SKM-1 treated with dmso at 0.1 percent for 144 hours (cell line): ENCODE data around the gene MRPS34.

ENCODE experiments used
- DNase-seq: peaks from one replicate; lab custom pipeline; 2025; ENCODE audit not compliant: unreplicated experiment; lab: John Stamatoyannopoulos, UW

Gene MRPS34

DNA sequence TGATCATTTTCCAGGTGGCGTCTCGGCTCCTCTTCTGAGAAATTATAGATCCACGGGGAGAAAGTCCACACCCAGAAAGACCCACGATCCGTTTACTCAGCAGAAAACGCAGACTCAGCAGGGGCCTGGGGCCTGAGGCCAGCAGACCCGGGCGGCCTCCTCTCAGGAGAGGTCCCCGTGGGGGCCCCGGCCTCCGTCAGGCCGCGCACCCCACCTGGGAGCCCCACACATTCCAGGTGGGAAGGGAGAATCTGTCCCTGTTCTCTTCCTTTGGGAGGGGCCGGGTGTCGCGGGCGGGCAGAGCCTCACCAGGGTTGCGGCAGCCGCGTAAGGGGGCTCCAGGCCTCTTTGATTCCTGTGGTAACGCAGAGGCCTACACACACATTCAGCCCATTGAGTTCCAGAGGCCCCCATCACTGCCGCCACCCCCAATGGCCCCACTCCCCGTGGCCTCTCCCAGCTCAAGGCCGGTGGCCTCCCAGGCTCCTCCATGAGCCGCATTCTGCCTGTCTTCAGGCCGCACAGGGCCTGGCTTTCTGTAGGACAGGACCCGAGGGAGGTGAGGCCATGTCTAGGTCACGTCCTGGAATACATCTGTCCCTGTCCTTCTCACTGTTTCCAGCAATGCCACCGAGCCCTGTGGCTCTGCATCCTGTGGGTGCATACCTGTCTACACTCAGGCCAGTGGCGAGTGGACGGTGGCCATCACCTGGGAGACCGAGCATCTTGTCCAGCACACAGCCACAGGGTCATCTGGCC is 22.2 kb upstream of the MRPS34 start:
- DNase-seq, result no peak

DNA sequence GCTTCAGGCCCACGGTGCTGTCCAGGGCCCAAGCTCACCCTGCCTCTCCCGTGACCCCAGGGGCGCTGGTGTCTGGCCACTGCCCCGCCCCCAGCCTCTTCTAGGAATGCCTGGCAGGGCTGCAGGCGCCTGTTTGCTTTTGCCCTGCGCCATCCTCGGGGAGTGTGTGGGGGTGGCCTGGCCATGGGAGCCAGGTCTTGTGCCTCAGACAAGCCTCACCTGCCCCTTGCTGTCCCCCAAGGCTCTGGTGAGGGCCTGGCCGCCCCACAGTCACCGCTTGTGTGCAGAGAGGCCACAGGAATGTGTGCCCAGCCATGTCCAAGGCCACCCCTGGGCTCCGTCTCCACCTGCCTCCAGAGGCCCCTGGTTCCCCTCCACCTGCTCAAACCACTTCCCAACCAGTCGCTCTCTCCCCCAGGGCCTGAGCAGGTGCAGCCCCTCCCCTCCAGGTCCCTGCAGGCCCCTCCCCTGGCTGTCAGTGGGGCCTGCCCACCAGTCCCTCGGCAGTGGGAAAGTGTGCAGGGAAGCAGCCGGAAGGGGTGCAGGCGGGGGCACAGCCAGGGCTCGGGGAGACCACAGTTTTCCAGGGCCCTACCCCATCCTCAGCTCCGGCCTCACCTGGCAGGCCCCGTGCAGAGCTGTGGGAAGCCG is 21.4 kb upstream of the MRPS34 start:
- no peak for DNase-seq

DNA sequence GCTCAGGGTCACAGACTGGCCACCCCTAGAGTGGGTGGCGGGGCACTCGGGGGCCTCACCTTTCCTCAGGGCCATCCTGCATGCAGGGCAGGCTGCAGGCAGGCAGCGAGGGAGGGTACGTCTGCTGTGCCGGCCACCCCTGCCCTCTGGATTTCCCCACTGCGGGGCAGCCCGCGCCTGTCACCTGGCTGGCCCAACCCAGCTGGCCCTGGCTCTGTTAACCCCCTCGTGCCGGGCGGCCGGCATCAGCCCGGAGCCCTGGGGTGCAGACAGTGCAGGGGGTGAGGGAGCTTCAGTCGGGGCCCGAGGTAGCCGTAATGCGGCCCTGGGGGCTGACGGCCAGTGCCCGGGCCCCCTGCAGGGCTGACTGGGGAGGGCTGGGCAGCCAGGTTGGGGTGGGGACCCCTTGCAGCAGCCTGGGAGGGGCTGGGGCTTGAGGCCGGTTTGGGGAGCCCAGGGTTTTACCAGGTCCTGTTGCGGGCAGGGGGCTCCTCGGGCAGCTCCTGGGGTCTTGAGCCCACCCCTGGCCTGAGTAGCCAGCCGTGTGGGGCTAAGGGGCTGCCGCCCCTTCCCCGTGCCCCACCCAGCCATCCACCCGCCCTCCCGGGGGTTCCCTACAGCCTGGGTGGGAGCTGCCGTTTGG is 20.8 kb upstream of the MRPS34 start, which contains the start of gene IGFALS:
TSS of gene IGFALS (minus strand) at position 128 of the 643 bp plus-strand sequence. CDS start at position 75, 53 bp downstream.
- no peak for DNase-seq

DNA sequence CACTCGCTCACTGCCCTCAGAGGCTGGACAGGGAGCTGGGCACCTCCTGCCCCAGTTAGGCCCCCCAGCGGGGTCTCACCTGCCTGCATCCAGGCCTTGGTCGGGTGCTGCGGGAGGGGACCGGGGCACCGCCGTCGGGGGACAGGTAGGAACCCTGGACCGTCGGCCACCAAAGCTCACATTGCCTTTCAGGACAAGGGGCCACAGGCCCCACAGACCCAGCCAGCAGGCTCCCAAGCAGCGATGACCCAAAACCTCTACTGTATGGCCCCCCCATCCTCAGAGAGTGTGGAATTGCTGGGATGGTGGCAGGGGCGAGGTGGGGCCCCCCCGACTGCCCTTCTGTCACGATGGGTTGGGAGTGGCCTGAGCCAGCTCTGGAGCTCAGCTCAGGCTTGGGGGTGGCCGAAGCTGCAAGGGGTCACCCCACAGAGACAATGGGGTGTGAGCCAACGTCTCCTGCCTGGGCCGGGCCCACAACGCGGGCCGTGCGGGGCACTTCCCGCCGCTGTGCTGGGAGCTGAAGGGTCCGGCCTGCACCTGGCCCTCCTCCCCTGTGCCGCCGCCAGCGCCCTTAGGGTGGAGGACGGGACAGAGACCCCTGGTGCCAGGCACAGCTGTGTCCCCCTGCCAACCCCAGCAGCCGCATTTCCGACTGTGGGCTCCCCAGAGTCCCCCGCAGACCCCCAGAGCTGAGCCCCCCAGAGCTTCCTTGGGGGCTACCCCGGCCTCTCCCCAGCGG is 20.1 kb upstream of the MRPS34 start:
- no peak for DNase-seq

DNA sequence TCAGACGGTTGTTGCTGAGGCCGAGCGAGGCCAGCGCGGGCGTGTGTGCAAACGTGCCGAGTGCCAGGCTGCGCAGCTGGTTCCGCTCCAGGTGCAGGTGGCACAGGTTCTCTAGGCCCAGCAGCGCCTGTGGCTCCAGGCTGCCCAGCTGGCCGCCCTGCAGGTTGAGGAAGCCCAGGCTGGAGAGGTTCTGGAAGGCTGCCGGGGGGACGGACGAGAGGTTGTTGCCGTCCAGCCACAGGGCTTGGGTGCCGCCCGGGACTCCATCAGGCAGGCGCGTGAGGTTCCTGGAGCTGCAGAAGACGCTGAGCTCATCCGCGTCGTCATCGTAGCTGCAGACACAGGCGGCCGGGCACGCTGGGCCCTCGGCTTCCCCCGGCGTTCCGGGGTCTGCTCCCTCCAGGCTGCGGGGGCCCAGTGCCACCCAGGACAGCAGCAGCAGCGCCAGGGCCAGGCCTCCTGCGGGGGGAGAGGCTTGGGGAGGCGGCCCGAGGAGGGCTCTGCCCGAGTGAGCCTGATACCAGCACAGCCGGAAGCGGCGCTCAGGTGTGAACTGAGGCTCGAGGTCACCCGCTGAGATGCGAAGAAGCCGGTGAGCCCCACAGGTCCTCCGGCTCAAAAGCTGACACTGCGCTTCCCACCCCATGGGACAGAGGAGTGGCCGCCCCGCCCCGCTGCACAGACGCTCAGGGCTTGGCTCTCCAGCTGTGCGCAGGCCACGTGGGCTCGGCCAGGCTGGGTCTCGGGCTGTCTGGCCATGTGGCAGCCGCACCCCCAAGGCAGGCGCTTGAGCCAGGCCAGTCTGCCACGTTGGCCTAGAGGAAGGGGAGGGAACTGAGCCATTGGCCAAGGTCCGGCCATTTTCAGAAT is 19.2 kb upstream of the MRPS34 start:
- DNase-seq, result no peak

DNA sequence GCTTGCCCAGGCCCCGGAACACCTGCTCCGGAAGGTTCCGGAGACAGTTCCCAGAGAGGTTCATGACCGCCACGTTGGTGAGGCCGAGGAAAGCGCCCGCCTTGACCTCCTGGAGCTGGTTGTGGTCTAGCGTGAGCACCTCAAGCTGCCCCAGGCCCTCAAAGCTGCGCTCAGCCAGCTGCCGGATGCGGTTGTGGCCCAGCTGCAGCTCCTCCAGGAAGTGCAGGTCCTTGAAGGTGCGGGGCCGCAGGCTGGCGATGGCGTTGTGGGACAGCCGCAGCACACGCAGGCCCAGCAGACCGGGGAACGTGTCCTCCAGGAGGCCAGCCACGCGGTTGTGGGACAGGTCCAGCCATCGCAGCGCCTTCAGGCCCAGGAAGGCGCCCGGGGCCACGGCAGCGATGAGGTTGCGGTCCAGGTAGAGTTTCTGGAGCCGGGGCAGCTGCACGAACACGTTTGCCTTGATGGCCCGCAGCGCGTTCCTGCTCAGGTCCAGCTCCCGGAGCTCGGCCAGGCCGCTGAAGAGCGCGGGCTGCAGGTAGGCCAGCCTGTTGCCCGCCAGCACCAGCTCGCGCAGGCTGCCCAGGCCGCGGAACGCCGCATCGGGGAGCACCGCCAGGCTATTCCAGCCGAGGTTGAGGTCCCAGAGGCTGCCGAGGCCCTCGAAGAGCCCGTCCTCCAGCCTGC is 18.5 kb upstream of the MRPS34 start:
- DNase-seq, result no peak

DNA sequence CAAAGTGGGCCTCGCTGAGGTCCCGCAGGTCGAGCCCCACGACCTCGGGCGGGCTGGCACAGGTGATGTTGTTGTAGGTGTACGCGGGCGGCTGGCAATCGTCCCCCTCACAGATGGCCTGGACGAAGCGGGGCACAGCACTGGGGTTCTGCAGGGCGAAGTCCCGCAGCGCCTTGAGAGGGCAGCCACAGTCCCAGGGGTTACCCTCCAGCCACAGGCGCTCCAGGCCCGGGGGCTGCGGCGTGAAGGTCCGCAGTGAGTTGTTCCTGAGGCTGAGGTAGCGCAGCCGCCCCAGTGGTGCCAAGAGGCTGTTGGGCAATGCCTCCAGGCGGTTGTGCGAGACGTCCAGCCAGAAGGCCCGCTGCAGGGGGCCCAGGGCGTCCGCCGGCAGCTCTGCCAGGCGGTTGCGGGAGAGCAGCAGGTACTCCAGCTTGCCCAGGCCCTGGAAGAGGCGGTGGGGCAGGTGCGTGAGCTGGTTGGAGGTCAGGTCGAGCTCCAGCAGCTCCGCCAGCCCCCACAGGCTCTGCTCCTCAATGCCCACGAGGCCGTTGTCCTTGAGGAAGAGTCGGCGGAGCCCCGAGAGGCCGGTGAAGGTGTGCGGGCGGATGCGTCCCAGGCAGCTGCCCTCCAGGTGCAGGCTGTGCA is 17.8 kb upstream of the MRPS34 start:
- DNase-seq, result no peak

DNA sequence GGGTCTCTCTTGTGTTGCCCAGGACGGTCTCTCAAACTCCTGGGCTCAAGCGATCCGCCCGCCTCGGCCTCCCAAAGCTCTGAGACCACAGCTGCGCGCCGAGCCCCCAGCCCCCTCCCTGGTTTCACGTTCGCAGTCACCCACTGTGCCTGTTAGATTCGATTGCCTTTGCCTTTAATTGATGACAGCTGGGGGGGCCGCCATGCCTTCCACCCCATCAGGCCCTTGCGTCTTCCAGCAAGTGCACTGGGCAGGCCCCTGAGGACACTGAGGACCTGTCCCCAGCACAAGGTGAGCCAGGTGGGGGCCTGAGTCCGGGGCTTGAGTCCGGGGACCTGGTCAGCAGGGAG is 17.3 kb upstream of the MRPS34 start:
- no peak for DNase-seq

DNA sequence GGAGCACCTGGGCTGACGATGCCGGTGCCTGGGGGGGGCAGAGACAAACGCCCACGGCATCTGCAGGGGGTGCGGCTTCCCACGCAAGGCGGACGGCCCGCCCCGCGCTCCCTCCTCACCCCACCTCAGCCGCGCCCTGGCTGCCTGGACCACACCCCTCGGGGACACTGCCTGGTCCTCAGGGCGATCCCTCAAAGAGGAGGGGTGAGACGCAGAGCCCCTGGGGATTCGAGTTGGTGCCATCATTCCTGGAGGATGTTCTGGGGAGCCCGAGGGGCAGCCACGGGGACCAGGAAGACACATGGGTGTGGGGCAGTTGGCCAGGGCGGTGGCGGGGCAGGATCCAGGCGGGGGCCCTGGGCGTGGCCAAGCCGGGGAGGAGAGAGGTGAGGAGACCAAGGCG is 16.7 kb upstream of the MRPS34 start:
- no peak for DNase-seq

DNA sequence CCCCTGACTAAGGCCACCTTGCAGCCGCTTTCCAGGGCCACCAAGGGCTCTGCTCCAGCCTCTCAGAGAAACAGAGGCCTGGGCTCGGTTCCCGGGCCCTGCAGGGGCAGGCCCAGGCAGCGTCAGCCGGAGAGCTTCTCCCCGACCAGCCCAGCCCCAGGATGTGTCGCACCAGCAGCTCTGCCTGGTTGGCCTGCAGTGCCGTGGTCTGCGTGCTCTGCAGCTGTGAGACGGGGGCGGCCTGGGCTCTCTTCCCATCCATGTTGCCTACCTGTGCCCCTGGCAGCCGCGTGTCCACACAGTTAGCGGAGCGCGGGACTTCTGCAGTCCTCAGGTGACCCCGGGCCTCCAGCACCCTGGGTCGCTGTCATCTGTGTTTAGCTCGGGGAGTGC is 15.8 kb upstream of the MRPS34 start:
- no peak for DNase-seq

DNA sequence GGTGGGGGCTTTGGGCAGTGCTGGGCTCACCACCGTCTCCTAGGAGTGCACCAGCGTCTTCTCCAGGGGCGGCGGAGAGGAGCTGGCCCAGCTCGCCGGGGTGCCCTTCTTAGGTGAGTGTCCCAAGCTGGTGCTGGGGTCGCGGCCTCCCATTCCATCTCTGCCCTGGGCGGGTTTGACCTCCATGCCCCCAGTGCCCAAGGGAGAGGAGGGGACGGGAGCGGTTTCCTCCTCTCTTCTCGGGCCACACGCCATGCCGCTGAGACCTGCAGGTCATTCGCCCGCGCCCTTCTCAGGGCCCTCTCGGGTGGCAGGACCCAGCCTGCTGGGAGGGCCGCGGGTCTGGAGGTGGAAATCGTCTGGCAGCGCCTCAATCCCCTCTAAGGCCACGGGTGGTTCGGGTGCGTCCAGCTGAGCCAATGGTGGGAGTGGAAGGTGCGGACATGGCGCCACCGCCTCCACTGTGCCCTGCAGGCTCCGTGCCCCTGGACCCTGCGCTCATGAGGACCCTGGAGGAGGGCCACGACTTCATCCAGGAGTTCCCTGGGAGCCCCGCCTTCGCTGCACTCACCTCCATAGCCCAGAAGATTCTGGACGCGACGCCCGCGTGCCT is 15.3 kb upstream of the MRPS34 start:
- DNase-seq, result no peak

DNA sequence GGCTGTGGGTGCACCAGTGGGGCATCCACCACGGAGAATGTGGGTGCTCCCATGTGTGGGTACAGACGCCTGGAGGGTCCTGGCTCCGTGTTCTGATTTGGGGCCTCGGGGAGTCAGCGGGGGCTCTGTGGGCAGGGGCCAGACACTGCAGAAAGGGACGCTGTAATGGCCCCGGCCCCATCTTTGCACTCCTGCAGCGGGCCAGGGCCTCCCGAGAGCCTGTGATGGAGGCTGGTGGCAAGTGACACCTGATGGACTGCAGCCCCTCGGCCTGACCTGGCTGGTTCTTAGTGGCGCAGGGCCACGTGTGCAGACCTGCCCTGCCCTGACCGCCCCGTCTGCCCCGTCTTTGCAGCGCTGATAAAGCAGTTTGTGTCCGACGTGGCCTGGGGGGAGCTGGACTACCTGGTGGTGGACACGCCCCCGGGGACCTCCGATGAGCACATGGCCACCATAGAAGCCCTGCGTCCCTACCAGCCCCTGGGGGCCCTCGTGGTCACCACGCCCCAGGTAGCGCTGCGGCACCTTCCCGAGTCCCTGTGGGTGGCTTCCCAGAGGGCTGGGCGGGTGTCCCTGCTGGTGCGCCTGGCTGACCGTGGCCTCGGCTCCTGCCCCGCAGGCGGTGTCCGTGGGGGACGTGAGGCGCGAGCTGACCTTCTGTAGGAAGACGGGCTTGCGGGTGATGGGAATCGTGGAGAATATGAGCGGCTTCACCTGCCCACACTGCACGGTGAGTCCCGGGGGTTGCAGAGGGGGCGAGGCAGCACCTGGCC is 14.6 kb upstream of the MRPS34 start:
- no peak for DNase-seq

DNA sequence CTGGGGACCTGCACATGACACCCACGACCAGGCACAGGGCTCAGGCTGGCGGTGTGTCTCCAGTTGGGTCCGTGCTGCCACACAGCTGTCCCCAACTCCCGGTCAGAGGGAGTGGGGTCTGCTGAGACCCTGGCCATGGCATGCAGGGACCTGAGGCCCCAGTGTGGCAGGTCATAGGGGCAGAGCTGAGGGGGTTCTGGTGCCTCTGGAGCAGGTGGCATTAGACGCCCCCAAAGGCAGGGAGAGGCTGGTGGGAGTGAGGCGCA is 14.1 kb upstream of the MRPS34 start:
- DNase-seq, result no peak

DNA sequence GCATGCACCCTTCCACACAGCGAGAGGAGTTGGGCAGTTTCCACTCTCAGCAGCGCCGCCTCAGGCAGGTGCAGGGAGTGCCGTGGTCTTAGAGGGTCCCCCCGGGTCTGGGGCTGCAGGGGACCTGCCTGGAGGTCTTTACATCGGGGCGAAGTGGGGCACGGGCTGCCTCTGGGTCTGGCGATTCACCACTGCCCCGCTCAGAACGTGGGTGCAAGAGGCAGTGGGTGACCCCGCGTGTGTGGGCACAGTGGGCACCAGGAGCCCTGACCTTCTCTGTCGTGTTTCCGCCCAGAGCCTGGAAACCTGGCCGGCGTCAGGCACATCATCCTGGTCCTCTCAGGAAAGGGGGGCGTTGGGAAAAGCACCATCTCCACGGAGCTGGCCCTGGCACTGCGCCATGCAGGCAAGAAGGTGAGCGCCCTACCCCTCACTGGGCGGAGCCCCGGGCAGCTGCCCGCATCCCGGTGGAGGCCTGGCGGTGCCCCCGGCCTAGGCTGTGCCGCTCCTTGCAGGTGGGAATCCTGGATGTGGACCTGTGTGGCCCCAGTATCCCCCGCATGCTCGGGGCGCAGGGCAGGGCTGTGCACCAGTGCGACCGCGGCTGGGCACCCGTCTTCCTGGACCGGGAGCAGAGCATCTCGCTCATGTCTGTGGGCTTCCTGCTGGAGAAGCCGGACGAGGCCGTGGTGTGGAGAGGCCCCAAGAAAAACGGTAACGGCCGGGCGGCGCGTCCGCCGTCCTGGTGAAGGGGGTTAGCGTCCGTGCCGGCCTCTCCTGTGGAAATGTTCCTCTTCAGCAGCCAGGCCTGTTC is 13.5 kb upstream of the MRPS34 start:
- DNase-seq, result no peak

DNA sequence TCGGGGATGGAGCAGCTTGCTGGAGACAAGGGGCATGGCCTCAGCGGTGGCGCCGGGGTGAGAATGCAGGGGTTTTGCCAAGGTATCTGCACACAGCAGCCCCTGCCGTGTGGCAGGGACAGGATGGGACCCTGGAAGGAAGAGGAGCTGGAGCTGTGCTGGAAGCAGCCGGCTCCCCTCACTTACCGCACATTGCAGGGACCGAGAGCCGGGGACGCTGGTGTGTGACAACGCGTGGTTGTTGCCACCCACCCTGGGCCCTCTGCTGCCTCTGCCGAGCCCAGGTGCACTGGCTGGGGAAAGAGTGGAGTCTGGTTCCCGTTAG is 12.9 kb upstream of the MRPS34 start:
- no peak for DNase-seq

DNA sequence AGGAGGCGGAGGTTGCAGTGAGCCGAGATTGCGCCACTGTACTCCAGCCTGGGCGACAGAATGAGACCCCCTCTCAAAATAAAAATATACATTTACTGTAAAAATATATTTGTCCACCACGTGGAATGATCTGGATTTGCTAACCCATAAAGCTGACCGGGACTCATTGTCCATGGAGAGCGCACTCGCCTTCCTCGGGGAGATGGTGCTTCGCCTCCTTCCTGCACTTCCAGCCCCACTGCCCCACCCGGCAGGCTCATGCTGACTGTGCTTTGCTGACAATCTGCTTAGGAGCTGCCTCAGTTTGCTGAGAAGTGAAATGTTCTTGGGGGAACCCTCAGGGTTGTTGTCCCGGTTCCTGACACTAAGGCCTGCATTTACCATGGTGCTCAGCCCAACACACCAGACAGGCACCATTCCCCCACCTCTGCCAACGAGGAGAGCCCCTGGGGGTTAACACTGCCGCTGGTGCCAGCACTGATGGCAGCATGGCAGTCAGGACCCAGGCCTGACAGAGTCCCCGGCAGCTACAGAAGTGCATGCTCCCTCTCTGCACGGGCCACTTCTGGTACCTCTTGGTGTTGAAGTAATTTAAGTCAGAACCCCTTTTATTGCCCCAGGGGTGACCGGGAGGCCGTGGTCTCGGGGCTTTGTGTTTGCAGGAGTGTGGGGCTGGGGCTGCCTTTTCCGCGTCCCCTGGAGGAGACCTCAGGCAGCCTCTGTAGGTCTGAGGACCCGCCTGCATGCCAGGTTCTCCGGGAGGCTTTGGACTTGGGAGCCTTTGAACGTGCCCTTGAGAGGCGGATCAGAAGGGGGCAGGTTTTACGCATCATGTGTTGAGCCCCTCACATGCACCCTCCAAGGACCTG is 12.3 kb upstream of the MRPS34 start:
- no peak for DNase-seq
